H1 (cell line): ENCODE results near the gene MAP3K15. TPM values are rescaled to one million over a fixed set of nuclear protein-coding genes. Genes with fewer than 3 reads are reported as not detected.

Experiments
- EP300 ChIP-seq, 2 experiments: IDR thresholded peaks; 1 replicate in 1 of 2; 2 replicates in 1 of 2; pipeline ENCODE4 v1.6.1; 2011 to 2012; ENCODE audit warnings: low read depth in 2 of 2, low read length in 2 of 2, mild to moderate bottlenecking in 2 of 2, borderline replicate concordance in 1 of 2, inconsistent platforms in 1 of 2, moderate library complexity in 1 of 2
- MAFK ChIP-seq: IDR thresholded peaks from 2 replicates; pipeline ENCODE4 v1.6.1; 2012; ENCODE audit warnings: low read depth, mild to moderate bottlenecking, improper control_type of control experiment, low read length
- NRF1 ChIP-seq: IDR thresholded peaks from 2 replicates; pipeline ENCODE4 v1.6.1; 2011; ENCODE audit warnings: mild to moderate bottlenecking, low read depth, low read length, improper control_type of control experiment
- POU5F1 ChIP-seq: IDR thresholded peaks from 2 replicates; pipeline ENCODE4 v1.6.1; 2011; ENCODE audit warnings: low read depth, mild to moderate bottlenecking, low read length, moderate library complexity
- TAF1 ChIP-seq: IDR thresholded peaks from 2 replicates; pipeline ENCODE4 v1.6.1; 2011; ENCODE audit warnings: mild to moderate bottlenecking, low read depth, low read length
- TBP ChIP-seq: IDR thresholded peaks from 2 replicates; pipeline ENCODE4 v1.6.1; 2011; ENCODE audit warnings: low read depth, low read length, improper control_type of control experiment
- polyA plus RNA-seq, 7 experiments: library from polyadenylated mRNA; depleted of rRNA in 3 of 7; stranded (reverse) in 5 of 7; unstranded in 2 of 7; fragments of >200 nt in 5 of 7; fragments of 200-250 nt in 2 of 7; gene quantifications; 1 replicate in 5 of 7; 2 replicates in 1 of 7; 4 replicates in 1 of 7; pipeline versions ENCODE4 v1.2.1 to v1.2.3, GENCODE V29; 2011 to 2013; ENCODE audit warnings: missing spikeins in 2 of 7, mixed read lengths in 2 of 7
- total RNA-seq: library from RNA; stranded (reverse); fragmentation: NEBNext Ultra II Directional; extraction: Animal tissue kit (Norgen Biotek cat#: 25700); gene quantifications from 2 replicates; pipeline ENCODE4 v1.2.1, GENCODE V29; 2021
- TF ChIP-seq, protein P1 (sequence below): fragments of 300-600 bp; sonication (generic); IDR thresholded peaks from 2 replicates; pipeline ENCODE4 v1.7.1; 2012; ENCODE audit warnings: low read length, moderate library complexity, mild to moderate bottlenecking, inconsistent platforms; ENCODE audit not compliant: insufficient replicate concordance

The MAP3K15 gene
- total and polyA plus RNA-seq, 2 of the 8 experiments (the other 6 are each of a cell fraction or from before 2014, with no cell fraction given): 1.8 to 2.4 TPM

DNA sequence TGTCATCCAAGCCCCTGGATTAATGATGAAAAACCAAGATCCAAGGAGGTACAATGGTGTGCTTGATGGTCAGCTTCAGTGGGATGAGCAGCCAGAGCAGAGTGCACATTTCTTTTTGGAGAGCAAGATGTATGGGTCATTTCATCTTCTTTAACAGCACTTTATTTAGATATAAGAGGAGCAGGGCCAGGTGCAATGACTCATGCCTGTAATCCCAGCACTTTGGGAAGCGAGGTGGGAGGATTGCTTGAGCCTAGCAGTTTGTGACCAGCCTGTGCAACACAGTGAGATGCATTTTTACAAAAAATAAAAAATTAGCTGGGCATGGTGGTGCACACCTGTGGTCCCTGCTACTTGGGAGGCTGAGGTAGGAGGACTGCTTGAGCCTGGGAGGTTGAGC is 45.3 kb upstream of the MAP3K15 start (continued):
- TF ChIP-seq, protein P1, sequence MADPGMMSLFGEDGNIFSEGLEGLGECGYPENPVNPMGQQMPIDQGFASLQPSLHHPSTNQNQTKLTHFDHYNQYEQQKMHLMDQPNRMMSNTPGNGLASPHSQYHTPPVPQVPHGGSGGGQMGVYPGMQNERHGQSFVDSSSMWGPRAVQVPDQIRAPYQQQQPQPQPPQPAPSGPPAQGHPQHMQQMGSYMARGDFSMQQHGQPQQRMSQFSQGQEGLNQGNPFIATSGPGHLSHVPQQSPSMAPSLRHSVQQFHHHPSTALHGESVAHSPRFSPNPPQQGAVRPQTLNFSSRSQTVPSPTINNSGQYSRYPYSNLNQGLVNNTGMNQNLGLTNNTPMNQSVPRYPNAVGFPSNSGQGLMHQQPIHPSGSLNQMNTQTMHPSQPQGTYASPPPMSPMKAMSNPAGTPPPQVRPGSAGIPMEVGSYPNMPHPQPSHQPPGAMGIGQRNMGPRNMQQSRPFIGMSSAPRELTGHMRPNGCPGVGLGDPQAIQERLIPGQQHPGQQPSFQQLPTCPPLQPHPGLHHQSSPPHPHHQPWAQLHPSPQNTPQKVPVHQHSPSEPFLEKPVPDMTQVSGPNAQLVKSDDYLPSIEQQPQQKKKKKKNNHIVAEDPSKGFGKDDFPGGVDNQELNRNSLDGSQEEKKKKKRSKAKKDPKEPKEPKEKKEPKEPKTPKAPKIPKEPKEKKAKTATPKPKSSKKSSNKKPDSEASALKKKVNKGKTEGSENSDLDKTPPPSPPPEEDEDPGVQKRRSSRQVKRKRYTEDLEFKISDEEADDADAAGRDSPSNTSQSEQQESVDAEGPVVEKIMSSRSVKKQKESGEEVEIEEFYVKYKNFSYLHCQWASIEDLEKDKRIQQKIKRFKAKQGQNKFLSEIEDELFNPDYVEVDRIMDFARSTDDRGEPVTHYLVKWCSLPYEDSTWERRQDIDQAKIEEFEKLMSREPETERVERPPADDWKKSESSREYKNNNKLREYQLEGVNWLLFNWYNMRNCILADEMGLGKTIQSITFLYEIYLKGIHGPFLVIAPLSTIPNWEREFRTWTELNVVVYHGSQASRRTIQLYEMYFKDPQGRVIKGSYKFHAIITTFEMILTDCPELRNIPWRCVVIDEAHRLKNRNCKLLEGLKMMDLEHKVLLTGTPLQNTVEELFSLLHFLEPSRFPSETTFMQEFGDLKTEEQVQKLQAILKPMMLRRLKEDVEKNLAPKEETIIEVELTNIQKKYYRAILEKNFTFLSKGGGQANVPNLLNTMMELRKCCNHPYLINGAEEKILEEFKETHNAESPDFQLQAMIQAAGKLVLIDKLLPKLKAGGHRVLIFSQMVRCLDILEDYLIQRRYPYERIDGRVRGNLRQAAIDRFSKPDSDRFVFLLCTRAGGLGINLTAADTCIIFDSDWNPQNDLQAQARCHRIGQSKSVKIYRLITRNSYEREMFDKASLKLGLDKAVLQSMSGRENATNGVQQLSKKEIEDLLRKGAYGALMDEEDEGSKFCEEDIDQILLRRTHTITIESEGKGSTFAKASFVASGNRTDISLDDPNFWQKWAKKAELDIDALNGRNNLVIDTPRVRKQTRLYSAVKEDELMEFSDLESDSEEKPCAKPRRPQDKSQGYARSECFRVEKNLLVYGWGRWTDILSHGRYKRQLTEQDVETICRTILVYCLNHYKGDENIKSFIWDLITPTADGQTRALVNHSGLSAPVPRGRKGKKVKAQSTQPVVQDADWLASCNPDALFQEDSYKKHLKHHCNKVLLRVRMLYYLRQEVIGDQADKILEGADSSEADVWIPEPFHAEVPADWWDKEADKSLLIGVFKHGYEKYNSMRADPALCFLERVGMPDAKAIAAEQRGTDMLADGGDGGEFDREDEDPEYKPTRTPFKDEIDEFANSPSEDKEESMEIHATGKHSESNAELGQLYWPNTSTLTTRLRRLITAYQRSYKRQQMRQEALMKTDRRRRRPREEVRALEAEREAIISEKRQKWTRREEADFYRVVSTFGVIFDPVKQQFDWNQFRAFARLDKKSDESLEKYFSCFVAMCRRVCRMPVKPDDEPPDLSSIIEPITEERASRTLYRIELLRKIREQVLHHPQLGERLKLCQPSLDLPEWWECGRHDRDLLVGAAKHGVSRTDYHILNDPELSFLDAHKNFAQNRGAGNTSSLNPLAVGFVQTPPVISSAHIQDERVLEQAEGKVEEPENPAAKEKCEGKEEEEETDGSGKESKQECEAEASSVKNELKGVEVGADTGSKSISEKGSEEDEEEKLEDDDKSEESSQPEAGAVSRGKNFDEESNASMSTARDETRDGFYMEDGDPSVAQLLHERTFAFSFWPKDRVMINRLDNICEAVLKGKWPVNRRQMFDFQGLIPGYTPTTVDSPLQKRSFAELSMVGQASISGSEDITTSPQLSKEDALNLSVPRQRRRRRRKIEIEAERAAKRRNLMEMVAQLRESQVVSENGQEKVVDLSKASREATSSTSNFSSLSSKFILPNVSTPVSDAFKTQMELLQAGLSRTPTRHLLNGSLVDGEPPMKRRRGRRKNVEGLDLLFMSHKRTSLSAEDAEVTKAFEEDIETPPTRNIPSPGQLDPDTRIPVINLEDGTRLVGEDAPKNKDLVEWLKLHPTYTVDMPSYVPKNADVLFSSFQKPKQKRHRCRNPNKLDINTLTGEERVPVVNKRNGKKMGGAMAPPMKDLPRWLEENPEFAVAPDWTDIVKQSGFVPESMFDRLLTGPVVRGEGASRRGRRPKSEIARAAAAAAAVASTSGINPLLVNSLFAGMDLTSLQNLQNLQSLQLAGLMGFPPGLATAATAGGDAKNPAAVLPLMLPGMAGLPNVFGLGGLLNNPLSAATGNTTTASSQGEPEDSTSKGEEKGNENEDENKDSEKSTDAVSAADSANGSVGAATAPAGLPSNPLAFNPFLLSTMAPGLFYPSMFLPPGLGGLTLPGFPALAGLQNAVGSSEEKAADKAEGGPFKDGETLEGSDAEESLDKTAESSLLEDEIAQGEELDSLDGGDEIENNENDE: no peak
- TF ChIP-seq TBP: no peak
- no peak for TF ChIP-seq TAF1
- TF ChIP-seq EP300 (IDR thresholded peaks at IDR 0.05; ENCODE audit: borderline replicate concordance in 1 of 2, low read depth in 2 of 2, low read length in 2 of 2): no peak
- TF ChIP-seq MAFK: no peak
- TF ChIP-seq POU5F1: no peak
- no peak for TF ChIP-seq NRF1
